Breast epithelium (tissue), 3 donors: Measurements from ENCODE around the gene CXorf65.

Experiments
- POLR2AphosphoS5 ChIP-seq, 3 donors: sonication (generic); formaldehyde crosslinking; IDR thresholded peaks; one replicate each; pipeline ENCODE4 v1.6.1; 2017; ENCODE audit warnings: antibody characterized with exemption in 3 of 3
- TF ChIP-seq, protein P1 (sequence below), 3 donors: fragments of 450-650 bp; IDR thresholded peaks; one replicate each; pipeline ENCODE4 v1.5.1; 2016 to 2017; ENCODE audit warnings: antibody characterized with exemption in 3 of 3, mild to moderate bottlenecking in 3 of 3, moderate library complexity in 3 of 3

DNA sequence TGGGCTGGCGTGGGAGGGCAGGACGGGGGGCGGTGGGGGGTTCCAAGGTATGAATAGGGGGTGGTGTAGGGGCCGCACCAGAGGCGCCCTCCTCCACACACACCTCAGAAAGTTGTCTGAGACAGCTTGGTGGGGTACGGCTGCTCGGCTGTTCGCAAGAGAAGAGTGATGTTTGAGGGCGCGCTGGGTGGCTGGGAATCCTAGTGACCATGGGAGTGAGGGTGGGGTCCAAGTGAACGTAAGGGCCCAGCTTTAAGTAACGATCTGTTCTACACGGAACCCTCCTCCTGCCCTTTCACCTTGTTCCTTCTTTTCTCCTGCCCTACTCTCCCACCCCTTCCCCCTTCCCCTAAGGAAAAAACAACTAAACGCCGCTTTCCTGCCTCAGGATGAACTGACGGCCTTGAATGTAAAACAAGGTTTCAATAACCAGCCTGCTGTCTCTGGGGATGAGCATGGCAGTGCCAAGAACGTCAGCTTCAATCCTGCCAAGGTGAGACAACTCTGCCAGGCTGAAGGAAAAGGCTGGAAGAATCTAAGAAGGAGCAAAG, 12.5 kb upstream of the CXorf65 start:
- TF ChIP-seq, protein P1, sequence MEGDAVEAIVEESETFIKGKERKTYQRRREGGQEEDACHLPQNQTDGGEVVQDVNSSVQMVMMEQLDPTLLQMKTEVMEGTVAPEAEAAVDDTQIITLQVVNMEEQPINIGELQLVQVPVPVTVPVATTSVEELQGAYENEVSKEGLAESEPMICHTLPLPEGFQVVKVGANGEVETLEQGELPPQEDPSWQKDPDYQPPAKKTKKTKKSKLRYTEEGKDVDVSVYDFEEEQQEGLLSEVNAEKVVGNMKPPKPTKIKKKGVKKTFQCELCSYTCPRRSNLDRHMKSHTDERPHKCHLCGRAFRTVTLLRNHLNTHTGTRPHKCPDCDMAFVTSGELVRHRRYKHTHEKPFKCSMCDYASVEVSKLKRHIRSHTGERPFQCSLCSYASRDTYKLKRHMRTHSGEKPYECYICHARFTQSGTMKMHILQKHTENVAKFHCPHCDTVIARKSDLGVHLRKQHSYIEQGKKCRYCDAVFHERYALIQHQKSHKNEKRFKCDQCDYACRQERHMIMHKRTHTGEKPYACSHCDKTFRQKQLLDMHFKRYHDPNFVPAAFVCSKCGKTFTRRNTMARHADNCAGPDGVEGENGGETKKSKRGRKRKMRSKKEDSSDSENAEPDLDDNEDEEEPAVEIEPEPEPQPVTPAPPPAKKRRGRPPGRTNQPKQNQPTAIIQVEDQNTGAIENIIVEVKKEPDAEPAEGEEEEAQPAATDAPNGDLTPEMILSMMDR (IDR thresholded peaks at IDR 0.05), result no peak
- no peak for TF ChIP-seq POLR2AphosphoS5 (IDR thresholded peaks at IDR 0.05)
